ENCODE measurements around the gene CPNE7.
A peak's percentile ranks its signal among the peaks of the same experiment; 100 is the strongest.

CPNE7 gene

GRCh38 chr16:89548344-89549006 is 27.1 kb upstream of the CPNE7 start:
- FAIRE-seq (no peak), DNase-seq (ENCODE audit: extremely low spot score, insufficient read length, low read depth) (no peak)

GRCh38 chr16:89549007-89549700 is 26.4 kb upstream of the CPNE7 start:
- FAIRE-seq = no peak
- no peak for DNase-seq (ENCODE audit: extremely low spot score, insufficient read length, low read depth)

GRCh38 chr16:89550421-89551007 is 25.0 kb upstream of the CPNE7 start:
- DNase-seq (ENCODE audit: extremely low spot score, insufficient read length, low read depth) (no peak), FAIRE-seq (no peak)

- DNase-seq (ENCODE audit: extremely low spot score, insufficient read length, low read depth) = no peak
- FAIRE-seq = no peak
Observed at GRCh38 chr16:89552329-89552728, 23.2 kb upstream of the CPNE7 start.

GRCh38 chr16:89552913-89553312 is 22.6 kb upstream of the CPNE7 start:
- no peak for FAIRE-seq
- DNase-seq (ENCODE audit: extremely low spot score, insufficient read length, low read depth) = no peak

GRCh38 chr16:89553733-89554132 is 21.8 kb upstream of the CPNE7 start:
- DNase-seq (ENCODE audit: extremely low spot score, insufficient read length, low read depth) = no peak
- FAIRE-seq = no peak

GRCh38 chr16:89554343-89554742 is 21.2 kb upstream of the CPNE7 start:
- DNase-seq (ENCODE audit: extremely low spot score, insufficient read length, low read depth) (no peak), FAIRE-seq (no peak)

- DNase-seq (ENCODE audit: extremely low spot score, insufficient read length, low read depth) (no peak), FAIRE-seq (no peak)
Observed at GRCh38 chr16:89555265-89555664, 20.3 kb upstream of the CPNE7 start.

- no peak for FAIRE-seq
Observed at GRCh38 chr16:89555780-89556179, 19.8 kb upstream of the CPNE7 start.

GRCh38 chr16:89556750-89557689 is 18.5 kb upstream of the CPNE7 start:
- peak; percentile 73 for FAIRE-seq
- DNase-seq (ENCODE audit: extremely low spot score, insufficient read length, low read depth) = peak; percentile 51

More at GRCh38 chr16:89555780-89556179, 19.8 kb upstream of the CPNE7 start:
- no peak for DNase-seq (ENCODE audit: extremely low spot score, insufficient read length, low read depth)

- FAIRE-seq (no peak), DNase-seq (ENCODE audit: extremely low spot score, insufficient read length, low read depth) (no peak)
Observed at GRCh38 chr16:89557690-89558490, 17.7 kb upstream of the CPNE7 start.

- DNase-seq (ENCODE audit: extremely low spot score, insufficient read length, low read depth) (peak; percentile 97), FAIRE-seq (peak; percentile 82)
Observed at GRCh38 chr16:89560378-89561141, 15.0 kb upstream of the CPNE7 start, which contains the start of gene RPL13. RPL13 (plus strand) TSS chr16:89560682; CDS start chr16:89560960, 278 bp downstream.

GRCh38 chr16:89561142-89561883 is 14.2 kb upstream of the CPNE7 start:
- DNase-seq (ENCODE audit: extremely low spot score, insufficient read length, low read depth) (no peak), FAIRE-seq (no peak)

- FAIRE-seq = no peak
- DNase-seq (ENCODE audit: extremely low spot score, insufficient read length, low read depth) = no peak
Observed at GRCh38 chr16:89561884-89562599, 13.5 kb upstream of the CPNE7 start.

GRCh38 chr16:89562939-89563338 is 12.6 kb upstream of the CPNE7 start:
- DNase-seq (ENCODE audit: extremely low spot score, insufficient read length, low read depth) = no peak
- FAIRE-seq = no peak

- FAIRE-seq (no peak), DNase-seq (ENCODE audit: extremely low spot score, insufficient read length, low read depth) (no peak)
Observed at GRCh38 chr16:89563639-89564392, 11.7 kb upstream of the CPNE7 start.

Data from GM18507 (cell line).